GM13977 (cell line): ENCODE measurements around the gene INHBA.

Experiments used
- DNase-seq: peaks from one replicate; pipeline ENCODE4 v3.0.0; 2012; ENCODE audit warnings: low spot score
- CTCF ChIP-seq: IDR thresholded peaks from 2 replicates; pipeline ENCODE4 v1.5.1; 2012; ENCODE audit warnings: mild to moderate bottlenecking, control low read depth; ENCODE audit not compliant: insufficient read depth; ENCODE audit errors: extremely low read depth, missing control alignments
- in situ Hi-C: fragments of 300-500 bp; cut with MboI; formaldehyde crosslinking; loops from one replicate; pipeline ENCODE4 v1.12.0; 2022; ENCODE audit warnings: low sequenced_read_pairs, low pct_unique_long_range_greater_than_20kb, mixed read lengths, inconsistent platforms; ENCODE audit not compliant: unreplicated experiment

The INHBA gene

GRCh38 chr7:41706228-41706930 lies 3.5 kb upstream of the INHBA start:
- no peak for TF ChIP-seq CTCF
- in situ Hi-C loops, result no loop called here
- no peak for DNase-seq

GRCh38 chr7:41705109-41705901 lies 2.4 kb upstream of the INHBA start:
- TF ChIP-seq CTCF, result peak; percentile 89
- DNase-seq, result peak; percentile 86
- in situ Hi-C loops, result no loop called here

- no peak for DNase-seq
- in situ Hi-C loops, result no loop called here
- TF ChIP-seq CTCF, result no peak
These were observed 1.6 kb downstream of the INHBA start for GRCh38 chr7:41701068-41701941.

GRCh38 chr7:41700044-41700471 lies 2.8 kb downstream of the INHBA start:
- TF ChIP-seq CTCF, result no peak
- no peak for DNase-seq
- in situ Hi-C loops, result no loop called here

GRCh38 chr7:41699516-41699915 lies 3.4 kb downstream of the INHBA start:
- in situ Hi-C loops, result loop anchor here (25.0 kb wide), 1 partner anchor 687 kb away; no protein-coding TSS in a partner anchor
- no peak for DNase-seq
- no peak for TF ChIP-seq CTCF

GRCh38 chr7:41698726-41699125 lies 4.2 kb downstream of the INHBA start:
- DNase-seq, result no peak
- TF ChIP-seq CTCF, result no peak
- in situ Hi-C loops, result loop anchor here (25.0 kb wide), 1 partner anchor 686 kb away; no protein-coding TSS in a partner anchor
